Measurements from ENCODE around the gene LMX1B. TPM values are rescaled to one million over a fixed set of nuclear protein-coding genes. Genes with fewer than 3 reads are reported as not detected.

The LMX1B gene
- polyA plus RNA-seq, 1 donor = 0.96 TPM

- H3K27me3 ChIP-seq (ENCODE audit: control insufficient read depth, insufficient read depth, low read length) = peaks cover 93% of the 10 kb centered on the region
- no peaks in the 10 kb centered on the region for H3K9me3 ChIP-seq (ENCODE audit: control insufficient read depth, low read depth, low read length)
- no peak overlapping the region for H3K4me3 ChIP-seq (ENCODE audit: low read length)
- WGBS (ENCODE audit: insufficient coverage, low lambda C conversion rate) = no CpG with 5 or more reads among the region's 24 CpGs
- no peaks in the 10 kb centered on the region for H3K4me1 ChIP-seq (ENCODE audit: control insufficient read depth, insufficient read depth, low read length)
- no peaks in the 10 kb centered on the region for H3K36me3 ChIP-seq (ENCODE audit: control insufficient read depth, insufficient read depth, low read length)
- no peak overlapping the region for H3K27ac ChIP-seq (ENCODE audit: low read length)
- no peak for DNase-seq
Measured at GRCh38 chr9:126682113-126682810, 68.5 kb downstream of the LMX1B start.

GRCh38 chr9:126682928-126683697 is 69.4 kb downstream of the LMX1B start:
- Histone ChIP-seq H3K27ac (ENCODE audit: low read length) (no peak overlapping the region), H3K36me3 (ENCODE audit: control insufficient read depth, insufficient read depth, low read length) (no peaks in the 10 kb centered on the region), H3K9me3 (ENCODE audit: control insufficient read depth, low read depth, low read length) (no peaks in the 10 kb centered on the region), H3K4me3 (ENCODE audit: low read length) (no peak overlapping the region), H3K4me1 (ENCODE audit: control insufficient read depth, insufficient read depth, low read length) (no peaks in the 10 kb centered on the region), H3K27me3 (ENCODE audit: control insufficient read depth, insufficient read depth, low read length) (peaks cover 91% of the 10 kb centered on the region)
- peak in 1 of 2 donors; percentile 16 for DNase-seq
- WGBS (ENCODE audit: insufficient coverage, low lambda C conversion rate) = 30% methylated on average over 2 of the region's 69 CpGs

GRCh38 chr9:126683698-126684044 is 69.9 kb downstream of the LMX1B start:
- no CpG with 5 or more reads among the region's 5 CpGs for WGBS (ENCODE audit: insufficient coverage, low lambda C conversion rate)
- no peaks in the 10 kb centered on the region for H3K36me3 ChIP-seq (ENCODE audit: control insufficient read depth, insufficient read depth, low read length)
- H3K27ac ChIP-seq (ENCODE audit: low read length) = no peak overlapping the region
- peaks cover 92% of the 10 kb centered on the region for H3K27me3 ChIP-seq (ENCODE audit: control insufficient read depth, insufficient read depth, low read length)
- H3K9me3 ChIP-seq (ENCODE audit: control insufficient read depth, low read depth, low read length) = no peaks in the 10 kb centered on the region
- no peaks in the 10 kb centered on the region for H3K4me1 ChIP-seq (ENCODE audit: control insufficient read depth, insufficient read depth, low read length)
- H3K4me3 ChIP-seq (ENCODE audit: low read length) = no peak overlapping the region
- DNase-seq = no peak

- no CpG with 5 or more reads among the region's 3 CpGs for WGBS (ENCODE audit: insufficient coverage, low lambda C conversion rate)
- no peak for DNase-seq
- H3K27me3 ChIP-seq (ENCODE audit: control insufficient read depth, insufficient read depth, low read length) = peaks cover 92% of the 10 kb centered on the region
Measured at GRCh38 chr9:126684345-126684744, 70.6 kb downstream of the LMX1B start.

GRCh38 chr9:126684965-126685465 is 71.3 kb downstream of the LMX1B start:
- Histone ChIP-seq H3K4me3 (ENCODE audit: low read length) (no peak overlapping the region), H3K4me1 (ENCODE audit: control insufficient read depth, insufficient read depth, low read length) (no peaks in the 10 kb centered on the region), H3K9me3 (ENCODE audit: control insufficient read depth, low read depth, low read length) (peaks cover 3% of the 10 kb centered on the region), H3K36me3 (ENCODE audit: control insufficient read depth, insufficient read depth, low read length) (no peaks in the 10 kb centered on the region), H3K27me3 (ENCODE audit: control insufficient read depth, insufficient read depth, low read length) (peaks cover 92% of the 10 kb centered on the region), H3K27ac (ENCODE audit: low read length) (no peak overlapping the region)
- no peak for DNase-seq
- WGBS (ENCODE audit: insufficient coverage, low lambda C conversion rate) = no CpG with 5 or more reads among the region's 5 CpGs

More at GRCh38 chr9:126684345-126684744, 70.6 kb downstream of the LMX1B start:
- peaks cover 3% of the 10 kb centered on the region for H3K9me3 ChIP-seq (ENCODE audit: control insufficient read depth, low read depth, low read length)
- H3K27ac ChIP-seq (ENCODE audit: low read length) = no peak overlapping the region
- no peaks in the 10 kb centered on the region for H3K36me3 ChIP-seq (ENCODE audit: control insufficient read depth, insufficient read depth, low read length)
- no peaks in the 10 kb centered on the region for H3K4me1 ChIP-seq (ENCODE audit: control insufficient read depth, insufficient read depth, low read length)
- no peak overlapping the region for H3K4me3 ChIP-seq (ENCODE audit: low read length)

GRCh38 chr9:126687930-126688461 is 74.3 kb downstream of the LMX1B start:
- WGBS (ENCODE audit: insufficient coverage, low lambda C conversion rate) = no CpG with 5 or more reads among the region's 20 CpGs
- Histone ChIP-seq H3K27me3 (ENCODE audit: control insufficient read depth, insufficient read depth, low read length) (peaks cover 73% of the 10 kb centered on the region), H3K36me3 (ENCODE audit: control insufficient read depth, insufficient read depth, low read length) (no peaks in the 10 kb centered on the region), H3K4me3 (ENCODE audit: low read length) (no peak overlapping the region), H3K4me1 (ENCODE audit: control insufficient read depth, insufficient read depth, low read length) (no peaks in the 10 kb centered on the region), H3K9me3 (ENCODE audit: control insufficient read depth, low read depth, low read length) (peaks cover 3% of the 10 kb centered on the region), H3K27ac (ENCODE audit: low read length) (no peak overlapping the region)
- no peak for DNase-seq

GRCh38 chr9:126688617-126689016 is 74.9 kb downstream of the LMX1B start:
- Histone ChIP-seq H3K9me3 (ENCODE audit: control insufficient read depth, low read depth, low read length) (peaks cover 3% of the 10 kb centered on the region), H3K36me3 (ENCODE audit: control insufficient read depth, insufficient read depth, low read length) (no peaks in the 10 kb centered on the region), H3K27ac (ENCODE audit: low read length) (no peak overlapping the region), H3K4me1 (ENCODE audit: control insufficient read depth, insufficient read depth, low read length) (no peaks in the 10 kb centered on the region), H3K4me3 (ENCODE audit: low read length) (no peak overlapping the region), H3K27me3 (ENCODE audit: control insufficient read depth, insufficient read depth, low read length) (peaks cover 68% of the 10 kb centered on the region)
- no peak for DNase-seq
- WGBS (ENCODE audit: insufficient coverage, low lambda C conversion rate) = no CpG with 5 or more reads among the region's 3 CpGs

- no peak for DNase-seq
- peaks cover 3% of the 10 kb centered on the region for H3K9me3 ChIP-seq (ENCODE audit: control insufficient read depth, low read depth, low read length)
- H3K4me3 ChIP-seq (ENCODE audit: low read length) = no peak overlapping the region
- no peaks in the 10 kb centered on the region for H3K36me3 ChIP-seq (ENCODE audit: control insufficient read depth, insufficient read depth, low read length)
- no CpG with 5 or more reads among the region's 24 CpGs for WGBS (ENCODE audit: insufficient coverage, low lambda C conversion rate)
- no peak overlapping the region for H3K27ac ChIP-seq (ENCODE audit: low read length)
- H3K4me1 ChIP-seq (ENCODE audit: control insufficient read depth, insufficient read depth, low read length) = no peaks in the 10 kb centered on the region
- peaks cover 62% of the 10 kb centered on the region for H3K27me3 ChIP-seq (ENCODE audit: control insufficient read depth, insufficient read depth, low read length)
Measured at GRCh38 chr9:126689027-126689825, 75.5 kb downstream of the LMX1B start.

- H3K4me3 ChIP-seq (ENCODE audit: low read length) = no peak overlapping the region
- no peak overlapping the region for H3K27ac ChIP-seq (ENCODE audit: low read length)
- WGBS (ENCODE audit: insufficient coverage, low lambda C conversion rate) = no CpG with 5 or more reads among the region's 25 CpGs
- peaks cover 49% of the 10 kb centered on the region for H3K27me3 ChIP-seq (ENCODE audit: control insufficient read depth, insufficient read depth, low read length)
- H3K4me1 ChIP-seq (ENCODE audit: control insufficient read depth, insufficient read depth, low read length) = no peaks in the 10 kb centered on the region
- DNase-seq = peak in 1 of 2 donors; percentile 20
- peaks cover 3% of the 10 kb centered on the region for H3K9me3 ChIP-seq (ENCODE audit: control insufficient read depth, low read depth, low read length)
- no peaks in the 10 kb centered on the region for H3K36me3 ChIP-seq (ENCODE audit: control insufficient read depth, insufficient read depth, low read length)
Measured at GRCh38 chr9:126690431-126691051, 76.8 kb downstream of the LMX1B start.

Measured in large intestine (tissue), 3 donors.